Testis (tissue), 2 donors: ENCODE measurements around the gene EIF4E1B.

Experiments used
- POLR2A ChIP-seq: fragments of 450-650 bp; IDR thresholded peaks from one replicate; pipeline ENCODE4 v1.6.1; 2017; ENCODE audit warnings: antibody characterized with exemption, mild to moderate bottlenecking, moderate library complexity
- TF ChIP-seq, protein P1 (sequence below), 3 experiments: fragments of 450-650 bp in 2 of 3; fragments of 200-600 bp in 1 of 3; sonication (generic) in 1 of 3; IDR thresholded peaks; one replicate each; pipeline ENCODE4 v1.5.1; 2016 to 2019; ENCODE audit warnings: antibody characterized with exemption in 3 of 3, mild to moderate bottlenecking in 2 of 3, moderate library complexity in 1 of 3

DNA sequence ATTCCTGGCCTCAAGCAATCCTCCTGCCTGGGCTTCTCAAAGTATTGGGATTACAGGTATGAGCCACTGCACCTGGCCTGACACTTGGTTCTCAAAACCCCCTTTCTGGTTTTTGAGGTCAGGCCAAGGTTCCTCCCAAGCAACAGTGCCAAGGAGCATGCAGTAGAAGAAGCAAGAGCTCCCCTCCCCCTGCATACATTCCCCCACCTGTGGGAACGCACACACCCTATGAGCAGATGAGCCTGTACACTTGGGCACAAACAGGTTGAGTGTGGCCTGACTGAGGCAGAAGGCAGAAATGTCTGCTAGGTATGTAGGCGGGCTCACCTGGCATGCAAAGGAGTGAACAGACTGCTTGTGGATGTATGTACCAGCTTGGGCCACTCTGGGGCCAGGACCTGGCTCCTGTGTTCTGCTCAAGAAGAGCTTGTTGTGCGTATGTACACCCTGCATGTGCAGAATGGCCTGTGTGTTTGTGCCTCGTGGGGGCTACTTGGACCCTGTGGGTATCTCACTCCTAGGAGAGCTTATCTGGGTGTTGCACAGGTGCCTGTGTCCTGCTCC is 22.3 kb upstream of the EIF4E1B start:
- TF ChIP-seq, protein P1, sequence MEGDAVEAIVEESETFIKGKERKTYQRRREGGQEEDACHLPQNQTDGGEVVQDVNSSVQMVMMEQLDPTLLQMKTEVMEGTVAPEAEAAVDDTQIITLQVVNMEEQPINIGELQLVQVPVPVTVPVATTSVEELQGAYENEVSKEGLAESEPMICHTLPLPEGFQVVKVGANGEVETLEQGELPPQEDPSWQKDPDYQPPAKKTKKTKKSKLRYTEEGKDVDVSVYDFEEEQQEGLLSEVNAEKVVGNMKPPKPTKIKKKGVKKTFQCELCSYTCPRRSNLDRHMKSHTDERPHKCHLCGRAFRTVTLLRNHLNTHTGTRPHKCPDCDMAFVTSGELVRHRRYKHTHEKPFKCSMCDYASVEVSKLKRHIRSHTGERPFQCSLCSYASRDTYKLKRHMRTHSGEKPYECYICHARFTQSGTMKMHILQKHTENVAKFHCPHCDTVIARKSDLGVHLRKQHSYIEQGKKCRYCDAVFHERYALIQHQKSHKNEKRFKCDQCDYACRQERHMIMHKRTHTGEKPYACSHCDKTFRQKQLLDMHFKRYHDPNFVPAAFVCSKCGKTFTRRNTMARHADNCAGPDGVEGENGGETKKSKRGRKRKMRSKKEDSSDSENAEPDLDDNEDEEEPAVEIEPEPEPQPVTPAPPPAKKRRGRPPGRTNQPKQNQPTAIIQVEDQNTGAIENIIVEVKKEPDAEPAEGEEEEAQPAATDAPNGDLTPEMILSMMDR (IDR thresholded peaks at IDR 0.05) = no peak
- no peak for TF ChIP-seq POLR2A
